ENCODE data around the gene THOP1. TPM values are rescaled to one million over a fixed set of nuclear protein-coding genes. Genes with fewer than 3 reads are reported as not detected.

THOP1 gene
- total RNA-seq, 2 experiments from 2014 or later, result 80.0 to 85.4 TPM

GRCh38 chr19:2795827-2796658 lies 10.7 kb downstream of the THOP1 start:
- Mint-ChIP-seq H3K4me3 (no peak overlapping the region), H3K27ac (no peak overlapping the region), H3K27me3 (no peaks in the 10 kb centered on the region), H3K9me3 (no peaks in the 10 kb centered on the region), H3K4me1 (no peaks in the 10 kb centered on the region), H3K36me3 (ENCODE audit: low read depth) (peaks cover 35% of the 10 kb centered on the region)
- ChIA-PET CTCF (no interaction called here), POLR2A (no interaction called here)
- no peak for DNase-seq

- H3K9me3 Mint-ChIP-seq, result no peaks in the 10 kb centered on the region
- H3K36me3 Mint-ChIP-seq (ENCODE audit: low read depth), result peaks cover 36% of the 10 kb centered on the region
- H3K4me1 Mint-ChIP-seq, result no peaks in the 10 kb centered on the region
- ChIA-PET POLR2A (no interaction called here), CTCF (no interaction called here)
- H3K27me3 Mint-ChIP-seq, result no peaks in the 10 kb centered on the region
- H3K27ac Mint-ChIP-seq, result no peak overlapping the region
- DNase-seq, result no peak
- no peak overlapping the region for H3K4me3 Mint-ChIP-seq
These were observed 11.5 kb downstream of the THOP1 start for GRCh38 chr19:2796659-2797266.

- POLR2A ChIA-PET, result no interaction called here
- Mint-ChIP-seq H3K4me1 (no peaks in the 10 kb centered on the region), H3K4me3 (no peak overlapping the region), H3K27me3 (no peaks in the 10 kb centered on the region), H3K27ac (no peak overlapping the region), H3K9me3 (no peaks in the 10 kb centered on the region), H3K36me3 (ENCODE audit: low read depth) (peaks cover 33% of the 10 kb centered on the region)
- CTCF ChIA-PET, result no interaction called here
- DNase-seq, result no peak
These were observed 12.0 kb downstream of the THOP1 start for GRCh38 chr19:2797280-2797679.

- Mint-ChIP-seq H3K27ac (no peak overlapping the region), H3K4me3 (no peak overlapping the region), H3K4me1 (no peaks in the 10 kb centered on the region), H3K9me3 (no peaks in the 10 kb centered on the region), H3K27me3 (no peaks in the 10 kb centered on the region), H3K36me3 (ENCODE audit: low read depth) (peaks cover 38% of the 10 kb centered on the region)
- DNase-seq, result no peak
- ChIA-PET CTCF (no interaction called here), POLR2A (interaction anchor here (1.2 kb wide), 1 partner anchor 15 kb away, joined by 4 read pairs; the partner anchor contains the start of gene SGTA)
These were observed 12.9 kb downstream of the THOP1 start for GRCh38 chr19:2798158-2798685.

GRCh38 chr19:2798733-2799132 lies 13.4 kb downstream of the THOP1 start:
- H3K4me3 Mint-ChIP-seq, result no peak overlapping the region
- CTCF ChIA-PET, result interaction anchor here (0.8 kb wide), 1 partner anchor 20 kb away, joined by 3 read pairs; no protein-coding TSS in a partner anchor
- no peak overlapping the region for H3K27ac Mint-ChIP-seq
- no peaks in the 10 kb centered on the region for H3K4me1 Mint-ChIP-seq
- H3K9me3 Mint-ChIP-seq, result no peaks in the 10 kb centered on the region
- H3K27me3 Mint-ChIP-seq, result no peaks in the 10 kb centered on the region
- H3K36me3 Mint-ChIP-seq (ENCODE audit: low read depth), result peaks cover 37% of the 10 kb centered on the region
- no peak for DNase-seq
- POLR2A ChIA-PET, result interaction anchor here (1.2 kb wide), 1 partner anchor 15 kb away, joined by 4 read pairs; the partner anchor contains the start of gene SGTA

- Mint-ChIP-seq H3K36me3 (ENCODE audit: low read depth) (peaks cover 38% of the 10 kb centered on the region), H3K27ac (no peak overlapping the region), H3K4me3 (no peak overlapping the region), H3K4me1 (no peaks in the 10 kb centered on the region), H3K9me3 (no peaks in the 10 kb centered on the region), H3K27me3 (no peaks in the 10 kb centered on the region)
- POLR2A ChIA-PET, result interaction anchor here (1.2 kb wide), 1 partner anchor 16 kb away, joined by 4 read pairs; the partner anchor contains the start of gene SGTA
- CTCF ChIA-PET, result interaction anchor here (0.8 kb wide), 1 partner anchor 20 kb away, joined by 3 read pairs; no protein-coding TSS in a partner anchor
- no peak for DNase-seq
These were observed 14.1 kb downstream of the THOP1 start for GRCh38 chr19:2799273-2800020.

DNA sequence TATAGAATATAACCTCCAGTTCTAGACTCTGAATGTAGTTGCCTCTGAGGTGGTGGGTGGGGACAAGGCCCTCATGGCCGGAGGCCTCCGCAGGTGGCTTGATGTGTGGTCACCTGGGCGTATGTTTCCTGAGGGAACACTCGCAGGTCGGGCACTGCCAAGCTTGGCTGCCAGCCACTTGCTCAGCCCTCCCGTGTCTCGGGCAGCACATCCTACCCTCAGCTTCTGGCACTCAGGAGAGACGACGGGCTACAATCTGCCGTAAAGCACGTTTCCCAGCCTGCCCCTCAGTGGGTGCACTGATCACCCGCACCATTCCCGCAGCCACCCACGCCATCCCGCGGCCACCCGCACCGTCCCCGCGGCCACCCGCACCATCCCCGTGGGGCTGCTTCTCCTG lies 15.2 kb downstream of the THOP1 start:
- no peaks in the 10 kb centered on the region for H3K9me3 Mint-ChIP-seq
- no peak overlapping the region for H3K4me3 Mint-ChIP-seq
- H3K36me3 Mint-ChIP-seq (ENCODE audit: low read depth), result peaks cover 36% of the 10 kb centered on the region
- ChIA-PET CTCF (no interaction called here), POLR2A (no interaction called here)
- no peaks in the 10 kb centered on the region for H3K4me1 Mint-ChIP-seq
- no peak for DNase-seq
- H3K27me3 Mint-ChIP-seq, result no peaks in the 10 kb centered on the region
- no peak overlapping the region for H3K27ac Mint-ChIP-seq

DNA sequence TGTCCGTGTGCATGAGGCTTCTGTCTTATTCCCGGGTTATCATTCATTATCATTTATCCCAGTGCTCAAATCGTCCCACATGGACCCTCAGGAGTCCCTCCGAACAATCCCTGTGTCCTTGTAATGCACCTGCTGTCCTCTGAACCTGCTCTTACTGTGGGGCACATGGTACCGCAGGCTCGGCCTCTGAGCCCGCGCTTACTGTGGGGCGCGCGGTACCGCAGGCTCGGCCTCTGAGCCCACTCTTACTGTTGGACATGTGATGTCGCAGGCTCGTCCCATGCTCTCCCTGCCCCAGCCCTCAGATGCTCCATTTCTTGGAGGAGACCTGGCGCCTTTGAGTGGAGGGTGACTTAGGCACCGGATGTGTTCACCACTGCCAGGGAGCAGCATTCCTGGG lies 17.5 kb downstream of the THOP1 start:
- H3K4me3 Mint-ChIP-seq, result no peak overlapping the region
- H3K36me3 Mint-ChIP-seq (ENCODE audit: low read depth), result peaks cover 28% of the 10 kb centered on the region
- ChIA-PET POLR2A (no interaction called here), CTCF (no interaction called here)
- H3K9me3 Mint-ChIP-seq, result no peaks in the 10 kb centered on the region
- no peak for DNase-seq
- no peak overlapping the region for H3K27ac Mint-ChIP-seq
- H3K4me1 Mint-ChIP-seq, result no peaks in the 10 kb centered on the region
- no peaks in the 10 kb centered on the region for H3K27me3 Mint-ChIP-seq

- no peaks in the 10 kb centered on the region for H3K27me3 Mint-ChIP-seq
- H3K9me3 Mint-ChIP-seq, result no peaks in the 10 kb centered on the region
- peaks cover 29% of the 10 kb centered on the region for H3K36me3 Mint-ChIP-seq (ENCODE audit: low read depth)
- no peak overlapping the region for H3K27ac Mint-ChIP-seq
- ChIA-PET POLR2A (no interaction called here), CTCF (interaction anchor here (1.0 kb wide), 1 partner anchor 147 kb away, joined by 3 read pairs; no protein-coding TSS in a partner anchor)
- DNase-seq, result no peak
- H3K4me3 Mint-ChIP-seq, result no peak overlapping the region
- no peaks in the 10 kb centered on the region for H3K4me1 Mint-ChIP-seq
These were observed 18.3 kb downstream of the THOP1 start for GRCh38 chr19:2803486-2804155.

GRCh38 chr19:2804156-2805004 lies 19.1 kb downstream of the THOP1 start:
- H3K4me1 Mint-ChIP-seq, result no peaks in the 10 kb centered on the region
- no peak overlapping the region for H3K27ac Mint-ChIP-seq
- H3K27me3 Mint-ChIP-seq, result no peaks in the 10 kb centered on the region
- peaks cover 35% of the 10 kb centered on the region for H3K36me3 Mint-ChIP-seq (ENCODE audit: low read depth)
- ChIA-PET CTCF (interaction anchor here (1.0 kb wide), 1 partner anchor 146 kb away, joined by 3 read pairs; no protein-coding TSS in a partner anchor), POLR2A (no interaction called here)
- no peaks in the 10 kb centered on the region for H3K9me3 Mint-ChIP-seq
- no peak for DNase-seq
- H3K4me3 Mint-ChIP-seq, result no peak overlapping the region

DNA sequence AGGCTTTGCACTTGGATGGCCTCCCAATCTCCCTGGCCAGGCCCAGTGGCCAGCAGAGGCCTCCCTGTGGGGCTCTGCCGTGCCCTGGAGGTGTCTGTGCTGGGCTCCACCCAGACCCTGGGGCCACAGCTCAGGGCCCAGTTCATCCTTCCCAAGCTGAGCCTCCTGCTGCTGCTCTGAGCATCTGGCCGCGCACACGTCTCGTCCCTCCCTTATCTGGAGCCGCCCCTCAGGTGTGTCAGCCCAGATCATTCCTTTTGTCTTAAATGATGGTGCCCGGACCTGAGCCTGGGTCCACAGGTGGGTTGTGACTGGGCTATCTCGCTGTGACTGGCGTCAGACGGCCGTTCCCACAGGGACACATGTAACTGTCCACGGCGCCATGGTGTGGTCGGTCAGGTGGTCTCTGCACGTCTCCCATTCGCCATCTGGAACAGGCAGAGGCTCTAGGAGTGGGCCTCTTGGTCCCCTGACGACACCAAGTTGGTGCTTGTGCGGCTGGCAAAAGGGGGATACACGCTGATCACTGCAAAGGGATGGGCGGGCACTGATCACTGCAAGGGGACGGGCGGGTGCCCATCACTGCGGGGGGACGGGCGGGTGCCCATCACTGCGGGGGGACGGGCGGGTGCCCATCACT lies 20.1 kb downstream of the THOP1 start:
- ChIA-PET POLR2A (no interaction called here), CTCF (no interaction called here)
- no peak overlapping the region for H3K27ac Mint-ChIP-seq
- H3K9me3 Mint-ChIP-seq, result no peaks in the 10 kb centered on the region
- no peaks in the 10 kb centered on the region for H3K27me3 Mint-ChIP-seq
- H3K36me3 Mint-ChIP-seq (ENCODE audit: low read depth), result peaks cover 35% of the 10 kb centered on the region
- DNase-seq, result no peak
- no peaks in the 10 kb centered on the region for H3K4me1 Mint-ChIP-seq
- H3K4me3 Mint-ChIP-seq, result no peak overlapping the region

Measured in activated CD4-positive, alpha-beta memory T cell treated with anti-CD3 and anti-CD28 coated beads, Interleukin-2, amount 10 ng/mL, durations not matched to agents 7 days and 5 days (primary cell).